Prostate gland (tissue), 2 donors: ENCODE results near the gene ARID2.

Experiments
- CTCF ChIP-seq, 4 experiments: fragments of 200-600 bp in 2 of 4; fragments of 450-650 bp in 2 of 4; sonication (generic) in 2 of 4; IDR thresholded peaks; 1 replicate in 3 of 4; 2 replicates in 1 of 4; pipeline ENCODE4 v1.5.1; 2016 to 2019; ENCODE audit warnings: antibody characterized with exemption in 4 of 4, mild to moderate bottlenecking in 2 of 4, moderate library complexity in 2 of 4
- POLR2AphosphoS5 ChIP-seq: sonication (generic); formaldehyde crosslinking; IDR thresholded peaks from one replicate; pipeline ENCODE4 v1.6.1; 2017; ENCODE audit warnings: antibody characterized with exemption

DNA sequence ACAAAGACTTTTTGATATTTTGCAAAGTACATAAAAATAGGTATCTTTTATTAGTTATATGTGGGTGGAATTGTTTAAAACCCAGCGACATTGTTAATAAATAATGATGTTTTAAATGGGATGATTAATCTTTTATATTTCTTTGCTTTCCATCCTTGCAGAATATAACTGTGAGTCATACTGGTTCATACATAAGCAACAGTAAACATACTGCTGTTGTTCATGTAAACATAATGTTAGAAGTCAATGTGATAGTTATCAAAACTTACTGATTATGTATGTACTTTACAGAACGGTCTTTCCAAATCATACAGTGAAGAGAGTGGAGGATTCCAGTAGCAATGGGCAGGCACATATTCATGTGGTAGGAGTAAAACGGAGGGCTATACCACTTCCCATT lies 119.8 kb downstream of the ARID2 start:
- TF ChIP-seq POLR2AphosphoS5 (no peak), CTCF (IDR thresholded peaks at IDR 0.05) (no peak)
